ENCODE measurements around the gene CARD10.
A peak's percentile ranks its signal among the peaks of the same experiment; 100 is the strongest.
"Not testable (repeated sequence)": the region's sequence is repeated elsewhere in the genome, so short reads cannot be mapped to it uniquely, and the experiment has no call there.

Gene CARD10

DNA sequence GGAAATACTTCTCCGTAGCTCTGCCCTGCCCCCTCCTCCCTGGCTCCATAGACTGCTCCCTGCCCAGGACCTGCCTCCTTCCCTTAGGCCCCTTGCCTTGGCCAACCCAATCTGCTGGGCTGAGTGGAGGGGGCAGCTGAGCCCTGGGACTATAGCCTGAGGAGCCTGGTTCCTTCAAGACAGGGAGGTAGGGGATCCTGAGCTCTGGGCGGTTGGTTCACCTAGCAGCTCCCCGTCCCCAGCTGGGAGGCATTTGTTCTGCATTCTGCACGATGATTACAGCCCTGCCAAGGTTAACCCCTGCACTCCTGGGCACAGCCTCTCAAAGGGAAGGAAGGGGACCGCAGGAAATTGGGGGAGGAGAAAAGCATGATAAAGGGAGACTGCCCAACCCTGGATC, 37.5 kb upstream of the CARD10 start:
- no peak for DNase-seq

DNA sequence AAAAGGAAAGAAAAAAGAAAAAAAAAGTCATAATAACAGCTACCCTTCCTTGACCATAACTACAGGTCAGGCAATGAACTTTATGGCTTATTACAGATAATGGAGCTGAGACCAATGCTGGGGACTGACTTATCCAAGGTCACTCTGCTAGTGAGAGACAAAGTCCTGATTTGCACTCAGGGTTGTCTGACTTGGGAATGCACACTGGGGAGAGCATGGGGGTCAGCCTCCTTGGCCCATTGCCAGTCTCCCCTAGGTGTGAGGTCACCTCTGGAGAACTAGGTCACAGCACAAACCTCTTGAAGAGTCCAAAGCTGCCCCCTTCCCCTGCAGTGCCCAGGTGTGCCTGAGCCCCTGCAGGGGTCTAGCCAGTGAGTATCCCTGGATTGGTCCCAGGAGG, 35.8 kb upstream of the CARD10 start:
- DNase-seq: no peak

DNA sequence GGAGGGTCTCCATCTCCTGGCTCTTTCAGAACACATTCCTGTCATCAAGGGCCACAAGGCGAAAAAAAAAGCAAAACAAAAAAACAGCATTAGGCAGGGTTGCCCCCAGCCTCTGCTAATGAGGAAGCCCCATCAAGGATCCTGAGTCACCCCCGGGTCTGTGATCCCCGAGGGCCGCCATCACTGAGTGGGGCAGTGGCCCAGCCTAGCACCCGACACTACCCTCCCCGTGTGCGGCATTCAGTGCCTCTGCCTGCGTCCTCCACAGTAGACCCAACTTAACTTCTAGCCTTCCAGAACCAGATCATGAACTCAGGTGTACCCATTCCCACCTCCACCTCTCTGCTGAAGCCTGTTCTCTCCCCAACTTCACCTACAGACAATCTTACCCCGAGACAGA, 34.5 kb upstream of the CARD10 start:
- DNase-seq: no peak

DNA sequence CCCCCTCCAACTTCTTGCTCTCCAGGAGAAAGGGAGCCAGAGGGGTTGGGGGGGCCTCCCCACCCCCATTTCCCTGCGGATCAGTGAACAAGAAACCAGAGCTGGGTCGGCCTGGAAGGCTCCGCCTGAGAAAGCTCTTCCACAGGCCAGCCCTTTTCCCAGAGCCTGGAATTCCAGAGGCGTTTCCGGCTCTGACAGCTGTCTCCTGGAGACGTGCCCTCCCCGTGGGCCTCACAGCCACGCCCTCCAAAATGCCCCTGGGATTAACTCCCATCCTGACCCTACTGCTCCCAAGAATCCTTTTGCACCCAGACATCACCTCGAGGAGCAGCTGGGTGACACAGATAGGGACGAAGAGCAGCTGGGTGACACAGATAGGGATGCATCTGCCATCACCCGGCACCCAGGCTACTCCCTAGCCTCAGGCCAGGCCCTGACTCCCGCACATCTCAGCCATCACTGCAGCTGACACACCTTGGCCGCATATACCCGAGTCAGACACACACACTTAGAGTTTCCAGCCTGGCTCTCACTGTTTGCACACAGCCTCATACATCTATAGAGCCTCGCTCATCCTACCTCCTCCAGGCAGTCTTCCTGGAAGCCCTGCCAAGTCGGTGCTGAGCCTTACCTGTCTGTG, 33.4 kb upstream of the CARD10 start:
- no peak for DNase-seq

DNA sequence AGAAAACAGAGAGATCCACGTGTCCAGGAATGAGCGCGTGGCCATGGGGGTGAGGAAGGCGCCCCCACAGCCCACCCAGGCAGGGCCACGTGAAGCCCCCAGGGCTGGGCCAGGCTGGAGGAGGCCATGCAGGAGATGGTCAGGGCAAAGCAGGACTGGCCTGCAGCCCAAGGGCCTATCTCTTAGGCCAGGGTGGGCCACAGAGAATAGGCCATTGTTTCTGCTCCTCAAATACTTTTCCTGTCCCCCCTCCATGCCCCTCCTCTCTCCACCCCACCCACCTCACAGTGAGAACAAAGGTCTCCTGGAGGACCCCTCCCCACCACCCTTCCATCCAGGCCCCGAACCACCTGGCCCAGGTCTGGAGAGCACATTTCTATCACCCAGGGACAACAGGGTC, 32.8 kb upstream of the CARD10 start:
- no peak for DNase-seq

DNA sequence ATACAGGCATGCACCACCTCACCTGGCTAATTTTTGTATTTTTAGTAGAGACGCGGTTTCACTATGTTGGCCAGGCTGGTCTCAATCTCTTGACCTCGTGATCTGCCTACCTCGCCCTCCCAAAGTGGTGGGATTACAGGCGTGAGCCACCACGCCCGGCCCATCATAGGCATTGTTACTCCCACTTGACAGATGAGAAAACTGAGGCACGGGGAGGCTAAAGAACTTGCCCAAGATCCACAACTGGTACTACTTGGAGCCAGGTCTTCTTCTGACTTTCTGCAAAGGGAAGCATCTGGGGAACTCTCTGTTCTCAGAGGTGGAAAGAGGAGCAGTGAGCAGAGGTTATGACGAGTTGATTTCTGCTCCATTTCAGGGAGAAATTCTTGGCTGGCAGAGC, 31.7 kb upstream of the CARD10 start:
- not testable (repeated sequence) for DNase-seq

DNA sequence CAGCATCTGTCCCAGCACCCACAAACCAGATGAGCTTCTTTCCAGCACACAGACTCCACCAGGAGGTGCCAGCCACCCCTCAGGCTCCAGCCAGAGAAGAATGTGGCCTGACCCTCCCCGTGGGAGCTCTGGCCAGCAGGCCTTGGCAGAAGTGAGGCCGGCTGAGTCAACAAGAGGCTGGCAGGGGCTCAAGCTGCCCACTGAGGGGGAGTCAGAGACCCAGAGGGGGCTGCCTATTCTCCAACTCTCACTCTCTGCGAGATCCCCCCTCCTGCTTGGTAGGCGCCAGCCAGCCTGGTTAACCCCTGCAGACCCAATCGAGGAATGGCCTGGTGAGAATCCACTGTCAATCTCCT, 30.5 kb upstream of the CARD10 start:
- no peak for DNase-seq

DNA sequence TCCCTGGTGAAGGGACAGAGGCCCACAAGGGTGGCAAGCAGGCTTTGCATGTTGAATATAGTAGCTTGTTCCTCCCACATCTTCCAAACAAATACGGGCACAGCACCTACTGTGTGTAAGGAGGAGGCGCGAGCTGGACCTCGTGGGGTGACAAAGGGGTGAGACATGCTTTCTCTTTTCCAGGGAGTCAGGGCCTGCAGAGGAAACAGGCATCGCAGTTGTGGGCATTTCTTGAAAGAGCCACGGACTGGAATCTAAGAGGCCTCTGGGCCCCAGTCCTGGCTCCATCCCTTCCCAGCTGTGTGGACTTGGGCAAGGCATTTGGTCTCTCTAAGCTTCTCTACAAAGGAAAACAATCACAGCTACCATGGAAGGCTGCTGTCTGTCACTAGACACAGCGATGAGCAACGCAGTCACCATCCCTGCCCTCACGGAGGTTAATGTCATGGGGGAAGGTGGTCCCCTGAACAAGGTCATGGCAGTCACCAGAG, 28.1 kb upstream of the CARD10 start:
- no peak for DNase-seq

DNA sequence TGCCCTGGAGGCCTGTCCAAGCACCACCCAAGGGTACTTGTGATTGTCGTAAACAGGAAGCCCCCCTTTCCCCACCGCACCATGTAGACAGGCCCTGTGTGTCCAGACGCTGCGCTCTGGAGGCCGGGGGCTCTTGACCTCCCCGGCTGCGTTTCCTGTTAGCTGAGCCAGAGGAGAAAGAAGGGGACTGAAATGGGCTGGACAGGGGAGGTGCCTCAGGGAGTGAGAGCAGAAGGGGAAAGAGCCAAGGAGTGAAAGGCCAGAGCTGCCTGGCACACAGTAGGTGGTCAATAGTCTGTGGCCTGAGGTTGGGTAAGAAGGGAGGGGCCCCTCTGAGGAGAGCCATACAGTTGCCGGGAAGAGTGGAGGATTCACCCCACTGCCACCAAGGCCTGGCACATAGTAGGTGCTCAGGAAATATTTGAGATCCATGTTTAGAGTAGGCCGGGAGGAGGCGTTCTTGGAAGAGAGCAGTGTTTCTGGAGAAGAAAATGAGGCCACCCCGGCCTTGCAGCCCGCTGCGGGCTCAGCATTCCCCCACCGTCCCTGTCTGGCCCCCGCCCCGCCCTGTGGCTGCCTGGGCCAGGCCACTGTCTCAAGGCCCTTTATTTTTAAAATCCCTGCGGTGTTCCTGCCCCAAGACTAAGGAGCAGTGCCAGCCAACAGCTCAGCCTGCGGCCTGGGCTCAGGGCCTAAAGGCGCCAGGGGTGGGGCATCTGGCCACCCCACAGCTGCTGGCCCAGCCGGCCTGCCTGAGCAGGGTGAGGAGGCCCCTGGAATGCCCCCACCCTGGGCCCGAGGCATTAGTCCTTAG, 27.4 kb upstream of the CARD10 start:
- DNase-seq: no peak

DNA sequence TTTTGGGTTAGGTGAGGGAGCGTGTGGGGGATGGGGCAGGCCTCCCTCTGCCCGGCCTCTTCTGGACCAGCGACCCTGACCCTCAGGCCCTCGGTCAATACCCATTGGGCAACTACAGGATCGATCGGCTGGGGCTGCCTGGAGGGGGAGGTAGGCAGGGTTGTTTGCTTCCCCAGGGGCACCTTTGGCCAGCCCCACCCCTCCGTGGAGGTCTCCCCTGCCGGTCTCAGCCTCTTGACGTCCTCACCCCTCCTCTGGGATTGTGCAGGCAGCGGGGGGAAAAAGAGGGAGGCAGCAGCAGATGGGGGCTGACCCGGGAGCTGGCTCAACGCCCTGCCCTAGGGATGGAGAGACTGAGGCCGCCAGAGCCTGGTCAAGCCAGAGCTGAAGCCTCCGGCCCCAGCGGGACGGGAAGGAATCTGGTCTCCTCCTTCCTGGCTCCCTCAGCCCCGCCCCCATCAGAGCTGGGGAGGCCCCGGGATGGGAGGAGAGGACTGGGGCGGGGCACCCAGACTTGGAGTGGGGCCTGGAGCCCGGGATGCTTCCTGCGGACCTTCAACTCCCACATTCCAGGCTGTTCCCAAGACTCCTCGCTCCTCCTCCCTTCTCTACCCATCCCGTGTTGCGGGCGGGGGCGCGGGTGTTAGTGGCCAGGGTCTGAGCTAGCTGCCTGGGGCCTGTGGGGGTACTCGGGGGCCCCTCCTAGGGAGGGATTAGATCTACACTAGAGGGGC, 26.7 kb upstream of the CARD10 start:
- DNase-seq: no peak

DNA sequence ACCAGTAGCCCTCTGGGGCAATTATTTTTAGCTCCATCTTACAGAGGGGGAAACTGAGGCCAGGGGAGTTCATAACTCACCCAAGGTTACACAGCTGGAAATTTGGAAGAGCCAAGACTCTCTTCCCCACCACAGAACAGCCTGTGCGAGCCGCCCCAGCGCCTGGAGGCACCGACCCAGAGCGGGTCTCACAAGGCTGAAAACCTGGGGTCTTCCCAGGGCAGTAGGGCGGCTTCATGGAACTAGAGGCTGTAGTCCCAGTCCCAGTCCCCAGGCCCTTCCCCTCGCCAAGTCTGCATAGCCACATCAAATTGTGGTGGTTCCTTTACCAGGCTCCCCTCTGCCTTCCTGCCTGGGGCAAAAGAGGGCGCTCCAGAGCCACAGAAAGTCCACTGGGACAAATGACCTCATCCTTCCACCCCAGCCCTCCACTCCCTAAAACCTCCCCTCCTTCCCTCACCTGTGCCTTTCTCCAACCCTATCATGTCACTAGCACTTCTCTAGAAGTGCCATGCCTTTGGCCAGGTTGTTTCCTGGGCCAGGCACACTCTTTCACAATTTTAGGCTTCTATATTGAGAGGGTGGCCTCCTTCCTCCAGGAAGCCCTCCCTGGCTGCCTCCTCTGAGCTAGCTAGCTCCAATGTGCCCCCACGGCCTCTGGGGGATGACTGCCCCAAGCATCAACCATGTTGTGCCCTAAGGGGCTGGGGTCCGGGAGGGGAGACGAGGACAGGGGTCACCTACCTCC, 25.9 kb upstream of the CARD10 start:
- no peak for DNase-seq

DNA sequence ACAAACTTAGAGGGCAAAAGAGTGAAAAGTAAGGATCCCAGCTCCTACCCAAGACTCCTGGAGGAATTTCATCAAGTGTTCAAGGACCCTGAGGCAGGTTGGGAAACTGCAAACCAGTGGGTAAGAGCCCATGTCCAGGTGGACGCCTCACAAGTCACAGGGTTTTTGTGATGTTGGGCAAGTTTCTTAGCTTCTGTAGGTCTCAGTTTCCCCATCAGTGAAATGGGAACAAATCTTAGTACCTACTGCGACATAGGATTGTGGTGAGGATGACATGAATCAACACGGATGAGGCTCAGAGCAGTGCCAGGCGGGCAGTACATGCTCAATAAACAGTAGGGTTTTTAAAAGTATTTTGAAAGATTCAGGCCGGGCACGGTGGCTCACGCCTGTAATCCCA, 23.7 kb upstream of the CARD10 start:
- DNase-seq: no peak

DNA sequence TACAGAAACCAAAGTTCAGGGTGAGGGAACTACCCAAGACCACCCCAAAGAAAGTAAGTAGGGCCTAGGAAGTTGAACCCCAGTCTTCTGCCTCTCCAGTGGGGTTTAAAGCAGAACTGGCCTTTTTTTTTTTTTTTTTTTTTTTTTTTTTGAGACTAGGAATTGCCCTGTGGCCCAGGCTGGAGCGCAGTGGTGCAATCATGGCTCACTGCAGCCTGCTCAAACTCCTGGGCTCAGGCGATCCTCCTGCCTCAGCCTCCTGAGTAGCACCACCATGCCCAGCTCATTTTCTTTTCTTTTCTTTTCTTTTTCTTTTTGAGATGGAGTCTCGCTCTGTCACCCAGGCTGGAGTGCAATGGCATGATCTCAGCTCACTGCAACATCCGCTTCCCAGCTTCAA, 23.2 kb upstream of the CARD10 start:
- not testable (repeated sequence) for DNase-seq

DNA sequence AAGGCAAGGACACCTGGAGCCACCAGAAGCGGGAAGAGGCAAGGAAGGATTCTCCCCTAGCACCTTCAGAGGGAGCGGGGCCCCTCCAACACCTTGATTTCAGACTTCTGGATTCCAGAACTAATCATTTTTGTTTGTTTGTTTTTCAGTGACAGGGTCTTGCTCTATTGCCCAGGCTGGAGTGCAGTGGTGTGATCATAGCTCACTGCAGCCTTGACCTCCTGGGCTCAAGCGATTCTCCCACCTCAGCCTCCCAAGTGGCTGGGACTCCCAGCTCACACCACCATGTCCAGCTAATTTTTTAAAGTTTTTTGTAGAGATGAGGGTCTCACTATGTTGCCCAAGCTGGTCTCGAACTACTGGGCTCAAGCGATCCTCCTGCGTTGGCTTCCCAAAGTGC, 20.6 kb upstream of the CARD10 start:
- DNase-seq: not testable (repeated sequence)

DNA sequence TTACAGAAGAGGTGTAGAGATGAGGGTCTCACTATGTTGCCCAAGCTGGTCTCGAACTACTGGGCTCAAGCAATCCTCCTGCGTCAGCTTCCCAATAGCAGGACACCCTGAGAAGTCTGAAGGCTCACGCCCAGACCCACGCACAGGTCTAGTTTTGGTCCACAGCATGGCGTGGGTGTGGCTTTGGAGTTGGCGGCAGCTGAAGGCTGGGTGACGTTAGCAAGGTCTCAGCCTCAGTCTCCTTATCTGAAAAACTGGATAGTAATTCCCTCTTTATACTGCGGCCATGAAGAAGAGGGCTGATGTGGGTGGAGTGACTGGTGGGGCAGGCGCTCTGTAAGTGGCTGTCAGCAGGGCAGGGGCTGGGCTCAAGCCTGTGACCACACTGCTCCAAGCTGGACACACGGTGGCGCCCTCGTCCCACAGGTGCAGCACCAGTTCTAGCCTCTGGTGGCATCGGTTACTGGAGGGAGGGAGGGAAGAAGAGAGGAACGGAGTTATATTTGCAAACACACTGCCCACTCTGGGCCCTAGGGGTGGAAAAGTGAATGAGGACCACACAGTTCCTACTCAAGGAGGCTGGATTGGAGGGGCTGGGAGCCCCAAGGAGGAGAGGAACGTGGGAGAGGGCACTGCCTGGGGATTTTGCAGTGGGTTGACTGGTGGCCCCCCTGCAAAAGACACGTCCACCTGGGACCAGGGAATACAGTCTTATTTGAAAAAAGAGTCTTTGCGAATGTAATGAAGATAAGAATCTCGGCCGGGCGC, 19.6 kb upstream of the CARD10 start:
- peak; percentile 50 for DNase-seq

DNA sequence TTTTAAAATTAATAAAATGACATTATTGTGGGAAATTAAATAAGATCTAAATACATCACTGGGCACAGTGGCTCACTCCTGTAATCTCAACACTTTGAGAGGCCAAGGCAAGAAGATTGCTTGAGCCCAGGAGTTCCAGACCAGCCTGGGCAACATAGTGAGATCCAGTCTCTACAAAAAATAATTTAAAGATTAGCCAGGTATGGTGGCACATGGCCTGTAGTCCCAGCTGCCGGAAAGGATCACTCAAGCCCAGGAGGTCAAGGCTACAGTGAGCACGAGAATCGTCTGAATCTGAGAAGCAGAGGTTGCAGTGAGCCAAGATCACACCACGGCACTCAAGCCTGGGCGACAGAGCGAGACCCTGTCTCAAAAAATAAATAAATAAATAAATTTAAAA, 15.9 kb upstream of the CARD10 start:
- no peak for DNase-seq

DNA sequence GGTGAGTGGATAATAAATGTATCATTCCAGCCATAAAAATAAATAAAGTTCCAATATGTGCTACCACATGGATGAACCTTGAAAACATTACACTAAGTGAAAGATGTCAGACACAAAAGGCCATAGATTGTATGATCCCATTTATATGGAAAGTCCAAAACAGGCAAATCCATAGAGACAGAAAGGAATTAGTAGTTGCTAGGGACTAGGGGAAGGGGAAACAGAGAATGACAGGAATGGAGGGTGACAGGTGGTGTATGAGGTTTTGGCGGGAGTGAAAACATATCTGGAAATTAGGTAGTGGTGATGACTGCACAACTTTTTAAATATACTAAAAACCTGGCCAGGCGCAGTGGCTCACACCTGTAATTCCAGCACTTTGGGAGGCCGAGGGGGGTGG, 15.2 kb upstream of the CARD10 start:
- no peak for DNase-seq

DNA sequence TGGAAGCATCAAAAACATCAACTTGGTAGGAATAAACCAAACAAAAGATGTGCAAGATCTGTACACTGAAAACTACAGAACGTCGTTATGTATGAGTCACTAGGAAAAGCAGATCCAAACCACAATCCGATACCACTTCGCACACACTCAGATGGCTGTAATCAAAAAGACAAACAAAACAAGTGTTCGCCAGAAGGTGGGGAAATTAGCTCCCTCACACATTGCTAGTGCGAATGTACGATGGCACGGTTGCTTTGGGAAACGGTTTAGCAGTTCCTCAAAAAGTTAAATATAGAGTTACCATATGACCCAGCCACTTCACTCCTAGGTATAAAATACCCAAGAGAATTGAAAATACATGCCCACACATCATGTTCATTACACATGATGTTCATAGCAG, 14.8 kb upstream of the CARD10 start:
- peak; percentile 1 for DNase-seq

DNA sequence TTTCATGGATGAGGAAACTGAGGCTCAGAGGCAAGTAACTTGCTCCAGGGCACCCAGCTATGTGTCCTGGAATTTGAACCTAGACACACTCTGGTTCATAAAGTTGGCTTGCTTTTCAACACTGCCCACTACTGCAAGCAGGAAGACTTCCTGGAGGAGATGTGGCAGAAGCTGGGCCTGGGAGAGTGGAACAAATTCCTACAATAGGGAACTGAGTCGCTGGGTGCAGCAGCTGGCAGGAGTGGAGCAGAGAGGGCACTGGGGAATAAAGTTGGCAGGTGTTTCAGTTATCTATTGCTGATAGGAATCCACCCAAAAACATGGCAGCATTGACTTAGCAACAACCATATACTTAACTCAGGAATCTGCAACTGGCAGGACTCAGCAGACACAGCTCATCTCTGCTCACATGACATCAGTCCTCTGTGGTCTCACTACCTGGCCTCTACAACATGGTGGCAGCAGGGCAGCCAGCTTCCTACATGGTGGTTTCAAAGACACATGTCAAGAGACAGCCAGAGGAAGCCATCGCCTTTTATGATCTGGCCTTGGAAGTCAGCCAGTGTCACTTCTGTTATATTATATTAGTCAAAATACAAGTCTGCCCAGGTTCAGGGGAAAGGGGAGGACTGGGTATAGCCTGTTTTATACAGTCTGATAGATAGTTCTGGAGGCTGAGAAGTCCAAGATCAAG, 10.6 kb upstream of the CARD10 start:
- DNase-seq: no peak

DNA sequence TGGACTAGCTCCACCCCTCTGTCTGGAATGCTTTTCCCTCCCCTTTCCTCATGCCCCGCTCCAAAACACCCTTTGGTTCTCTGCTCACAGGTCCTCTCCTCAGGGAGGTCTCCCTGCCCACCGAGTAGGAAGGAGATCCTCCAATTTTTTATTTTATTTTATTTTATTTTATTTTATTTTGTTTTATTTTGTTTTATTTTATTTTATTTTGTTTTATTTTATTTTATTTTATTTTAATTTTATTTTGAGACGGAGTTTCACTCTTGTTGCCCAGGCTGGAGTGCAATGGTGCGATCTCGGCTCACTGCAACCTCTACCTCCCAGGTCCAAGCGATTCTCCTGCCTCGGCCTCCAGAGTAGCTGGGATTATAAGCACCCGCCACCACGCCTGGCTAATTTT, 8.7 kb upstream of the CARD10 start:
- DNase-seq: not testable (repeated sequence)

DNA sequence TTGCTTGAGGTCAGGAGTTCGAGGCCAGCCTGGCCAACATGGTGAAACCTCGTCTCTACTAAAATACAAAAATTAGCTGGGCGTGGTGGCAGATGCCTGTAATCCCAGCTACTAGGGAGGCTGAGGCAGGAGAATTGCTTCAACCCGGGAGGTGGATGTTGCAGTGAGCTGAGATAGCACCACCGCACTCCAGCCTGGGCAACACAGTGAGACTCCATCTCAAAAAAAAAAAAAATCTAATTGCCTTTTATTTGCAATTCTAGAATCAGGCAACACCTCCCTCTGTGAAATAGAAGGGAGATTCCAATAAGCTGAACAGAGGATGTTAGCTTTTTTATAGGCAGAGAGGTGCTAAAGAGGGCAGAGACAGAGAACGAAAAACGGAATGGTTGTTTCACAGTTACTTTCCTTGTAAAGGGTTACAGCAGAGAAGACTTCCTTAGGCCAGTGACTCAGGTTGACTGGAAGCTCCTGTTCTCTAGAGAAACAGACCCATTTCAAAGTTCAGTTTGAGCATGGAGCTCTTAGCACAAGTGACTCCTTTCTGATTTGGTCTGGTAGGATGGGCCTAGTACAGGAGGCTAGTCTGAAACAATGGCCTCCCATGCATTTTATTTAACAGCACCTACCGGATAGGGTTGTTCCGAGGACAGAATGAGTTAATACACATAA, 8.0 kb upstream of the CARD10 start:
- DNase-seq: not testable (repeated sequence)
